ENCODE measurements around the gene GPR50.

DNA sequence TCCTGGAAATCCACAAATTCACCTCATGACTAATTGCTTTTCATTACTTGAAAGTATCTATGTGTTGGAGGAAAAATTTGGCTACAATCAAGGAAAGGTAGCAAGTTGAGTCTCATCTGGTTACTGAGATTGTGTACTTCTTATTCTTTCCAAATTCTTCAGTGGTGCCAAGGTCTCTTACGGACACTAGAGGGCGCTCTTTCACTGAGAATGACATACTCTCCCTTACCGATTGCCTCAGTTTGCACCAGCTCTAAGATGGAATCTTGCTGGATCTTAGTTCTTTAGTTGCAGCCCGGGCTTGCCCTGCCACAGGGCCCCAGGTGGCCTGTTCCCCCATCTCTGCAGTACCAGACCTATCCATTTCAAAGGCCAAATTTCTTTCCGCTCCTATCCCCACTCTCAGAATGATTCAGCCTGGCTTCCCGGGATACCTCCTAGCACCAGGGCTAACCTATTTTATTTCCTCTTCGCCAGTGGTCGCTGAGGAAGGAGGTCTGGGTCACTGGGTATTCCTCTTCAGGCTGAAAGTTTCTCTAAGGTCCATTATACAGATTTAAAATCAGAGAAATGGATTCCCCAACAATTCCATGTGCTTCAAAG is 24.6 kb upstream of the GPR50 start:
- TF ChIP-seq, protein P1, sequence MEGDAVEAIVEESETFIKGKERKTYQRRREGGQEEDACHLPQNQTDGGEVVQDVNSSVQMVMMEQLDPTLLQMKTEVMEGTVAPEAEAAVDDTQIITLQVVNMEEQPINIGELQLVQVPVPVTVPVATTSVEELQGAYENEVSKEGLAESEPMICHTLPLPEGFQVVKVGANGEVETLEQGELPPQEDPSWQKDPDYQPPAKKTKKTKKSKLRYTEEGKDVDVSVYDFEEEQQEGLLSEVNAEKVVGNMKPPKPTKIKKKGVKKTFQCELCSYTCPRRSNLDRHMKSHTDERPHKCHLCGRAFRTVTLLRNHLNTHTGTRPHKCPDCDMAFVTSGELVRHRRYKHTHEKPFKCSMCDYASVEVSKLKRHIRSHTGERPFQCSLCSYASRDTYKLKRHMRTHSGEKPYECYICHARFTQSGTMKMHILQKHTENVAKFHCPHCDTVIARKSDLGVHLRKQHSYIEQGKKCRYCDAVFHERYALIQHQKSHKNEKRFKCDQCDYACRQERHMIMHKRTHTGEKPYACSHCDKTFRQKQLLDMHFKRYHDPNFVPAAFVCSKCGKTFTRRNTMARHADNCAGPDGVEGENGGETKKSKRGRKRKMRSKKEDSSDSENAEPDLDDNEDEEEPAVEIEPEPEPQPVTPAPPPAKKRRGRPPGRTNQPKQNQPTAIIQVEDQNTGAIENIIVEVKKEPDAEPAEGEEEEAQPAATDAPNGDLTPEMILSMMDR (IDR thresholded peaks at IDR 0.05; ENCODE audit: low read depth, low read length, poor library complexity, severe bottlenecking) = peak; percentile 59
- no peak for TF ChIP-seq EZH2phosphoT487 (IDR thresholded peaks at IDR 0.05; ENCODE audit: borderline replicate concordance, low read length)
